SK-N-SH (cell line): ENCODE results near the gene CLIP3.

Experiments used
- CHD2 ChIP-seq: fragments of 150-350 bp; IDR thresholded peaks from 2 replicates; pipeline ENCODE4 v1.6.1; 2018; ENCODE audit warnings: low read length; ENCODE audit not compliant: partially characterized antibody
- ELF1 ChIP-seq: IDR thresholded peaks from 2 replicates; pipeline ENCODE4 v1.4.0; 2012
- EZH2phosphoT487 ChIP-seq: fragments of 200-600 bp; sonication (generic); IDR thresholded peaks from 2 replicates; pipeline ENCODE4 v1.6.1; 2017; ENCODE audit warnings: low read depth, mixed run types, mild to moderate bottlenecking, antibody characterized with exemption, moderate library complexity, borderline replicate concordance
- JUND ChIP-seq: IDR thresholded peaks from 2 replicates; pipeline ENCODE4 v1.4.0; 2012
- MEF2A ChIP-seq: IDR thresholded peaks from 2 replicates; pipeline ENCODE4 v1.4.0; 2012; ENCODE audit warnings: low read depth, borderline replicate concordance
- PBX3 ChIP-seq: IDR thresholded peaks from 2 replicates; pipeline ENCODE4; 2012
- POLR2AphosphoS5 ChIP-seq: IDR thresholded peaks from 2 replicates; pipeline ENCODE4 v1.6.1; 2012; ENCODE audit warnings: low read depth, low read length
- REST ChIP-seq: IDR thresholded peaks from 2 replicates; pipeline ENCODE4 v1.6.1; 2012; ENCODE audit warnings: mild to moderate bottlenecking, low read depth, low read length, moderate library complexity
- SIN3A ChIP-seq: IDR thresholded peaks from 2 replicates; pipeline ENCODE4 v1.6.1; 2012; ENCODE audit warnings: low read depth, mild to moderate bottlenecking, low read length, moderate library complexity, borderline replicate concordance
- SMC3 ChIP-seq: IDR thresholded peaks from 2 replicates; pipeline ENCODE4 v1.6.1; 2012; ENCODE audit warnings: low read depth, low read length, improper control_type of control experiment
- TF ChIP-seq, protein P1 (sequence below): fragments of 200-600 bp; sonication (generic); IDR thresholded peaks from 2 replicates; pipeline ENCODE4 v1.6.1; 2017; ENCODE audit warnings: antibody characterized with exemption, mild to moderate bottlenecking, moderate library complexity
- TF ChIP-seq, protein P2 (sequence below): IDR thresholded peaks from 2 replicates; pipeline ENCODE4 v1.4.0; 2012; ENCODE audit warnings: low read depth

DNA sequence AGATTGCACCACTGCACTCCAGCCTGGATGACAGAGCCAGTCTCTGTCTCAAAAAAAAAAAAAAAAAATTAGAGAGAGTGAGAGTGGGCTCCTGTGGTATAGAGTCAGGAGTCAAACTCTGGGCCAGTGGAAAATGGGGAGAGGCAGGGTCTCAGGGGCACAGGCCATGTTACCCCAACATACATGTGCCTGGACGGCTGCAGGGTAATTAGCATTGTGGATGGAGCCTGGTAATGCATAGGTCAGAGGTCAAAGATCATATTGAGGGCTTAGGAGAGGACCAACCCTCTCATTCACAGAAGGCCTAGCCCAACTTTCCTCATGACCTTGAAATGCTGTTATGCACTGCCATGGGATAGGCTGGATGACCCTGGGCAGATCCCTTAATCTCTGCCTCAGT, 7.1 kb downstream of the CLIP3 start:
- TF ChIP-seq, protein P1, sequence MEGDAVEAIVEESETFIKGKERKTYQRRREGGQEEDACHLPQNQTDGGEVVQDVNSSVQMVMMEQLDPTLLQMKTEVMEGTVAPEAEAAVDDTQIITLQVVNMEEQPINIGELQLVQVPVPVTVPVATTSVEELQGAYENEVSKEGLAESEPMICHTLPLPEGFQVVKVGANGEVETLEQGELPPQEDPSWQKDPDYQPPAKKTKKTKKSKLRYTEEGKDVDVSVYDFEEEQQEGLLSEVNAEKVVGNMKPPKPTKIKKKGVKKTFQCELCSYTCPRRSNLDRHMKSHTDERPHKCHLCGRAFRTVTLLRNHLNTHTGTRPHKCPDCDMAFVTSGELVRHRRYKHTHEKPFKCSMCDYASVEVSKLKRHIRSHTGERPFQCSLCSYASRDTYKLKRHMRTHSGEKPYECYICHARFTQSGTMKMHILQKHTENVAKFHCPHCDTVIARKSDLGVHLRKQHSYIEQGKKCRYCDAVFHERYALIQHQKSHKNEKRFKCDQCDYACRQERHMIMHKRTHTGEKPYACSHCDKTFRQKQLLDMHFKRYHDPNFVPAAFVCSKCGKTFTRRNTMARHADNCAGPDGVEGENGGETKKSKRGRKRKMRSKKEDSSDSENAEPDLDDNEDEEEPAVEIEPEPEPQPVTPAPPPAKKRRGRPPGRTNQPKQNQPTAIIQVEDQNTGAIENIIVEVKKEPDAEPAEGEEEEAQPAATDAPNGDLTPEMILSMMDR = no peak
- TF ChIP-seq SMC3 = no peak
- no peak for TF ChIP-seq EZH2phosphoT487
- TF ChIP-seq CHD2 = no peak
- no peak for TF ChIP-seq SIN3A
- no peak for TF ChIP-seq JUND
- no peak for TF ChIP-seq POLR2AphosphoS5
- TF ChIP-seq PBX3 = no peak
- TF ChIP-seq MEF2A = no peak
- no peak for TF ChIP-seq REST
- TF ChIP-seq, protein P2, sequence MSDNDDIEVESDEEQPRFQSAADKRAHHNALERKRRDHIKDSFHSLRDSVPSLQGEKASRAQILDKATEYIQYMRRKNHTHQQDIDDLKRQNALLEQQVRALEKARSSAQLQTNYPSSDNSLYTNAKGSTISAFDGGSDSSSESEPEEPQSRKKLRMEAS = no peak
- TF ChIP-seq ELF1 = no peak
